WERI-Rb-1 (cell line): ENCODE data around the gene KRT12.

Source experiments
- DNase-seq: peaks from one replicate; pipeline ENCODE4 v3.0.0-alpha.2; 2020
- H3K27ac ChIP-seq: fragments of 250-450 bp; sonication (Bioruptor Pico); 2 replicates; pipeline ENCODE4 v1.5.1; 2020; ENCODE audit warnings: mild to moderate bottlenecking, moderate library complexity
- H3K27me3 ChIP-seq: fragments of 250-450 bp; sonication (Bioruptor Pico); 2 replicates; pipeline ENCODE4 v1.5.1; 2021; ENCODE audit warnings: mild to moderate bottlenecking, low read depth, moderate library complexity; ENCODE audit not compliant: insufficient read depth, severe bottlenecking
- H3K36me3 ChIP-seq: fragments of 250-450 bp; sonication (Bioruptor Pico); 2 replicates; pipeline ENCODE4 v1.5.1; 2020; ENCODE audit warnings: mild to moderate bottlenecking, moderate library complexity
- H3K4me3 ChIP-seq: 2 replicates; pipeline ENCODE4 v1.5.1; 2011; ENCODE audit warnings: low read depth, mild to moderate bottlenecking, control low read depth, low read length
- H3K9me3 ChIP-seq: fragments of 250-450 bp; sonication (Bioruptor Pico); 2 replicates; pipeline ENCODE4 v1.5.1; 2021; ENCODE audit warnings: mild to moderate bottlenecking, moderate library complexity; ENCODE audit not compliant: severe bottlenecking
- TF ChIP-seq, protein P1 (sequence below): IDR thresholded peaks from 2 replicates; pipeline ENCODE4 v1.5.1; 2011; ENCODE audit warnings: low read depth, mild to moderate bottlenecking, control low read depth, inconsistent platforms, low read length

KRT12 gene

DNA sequence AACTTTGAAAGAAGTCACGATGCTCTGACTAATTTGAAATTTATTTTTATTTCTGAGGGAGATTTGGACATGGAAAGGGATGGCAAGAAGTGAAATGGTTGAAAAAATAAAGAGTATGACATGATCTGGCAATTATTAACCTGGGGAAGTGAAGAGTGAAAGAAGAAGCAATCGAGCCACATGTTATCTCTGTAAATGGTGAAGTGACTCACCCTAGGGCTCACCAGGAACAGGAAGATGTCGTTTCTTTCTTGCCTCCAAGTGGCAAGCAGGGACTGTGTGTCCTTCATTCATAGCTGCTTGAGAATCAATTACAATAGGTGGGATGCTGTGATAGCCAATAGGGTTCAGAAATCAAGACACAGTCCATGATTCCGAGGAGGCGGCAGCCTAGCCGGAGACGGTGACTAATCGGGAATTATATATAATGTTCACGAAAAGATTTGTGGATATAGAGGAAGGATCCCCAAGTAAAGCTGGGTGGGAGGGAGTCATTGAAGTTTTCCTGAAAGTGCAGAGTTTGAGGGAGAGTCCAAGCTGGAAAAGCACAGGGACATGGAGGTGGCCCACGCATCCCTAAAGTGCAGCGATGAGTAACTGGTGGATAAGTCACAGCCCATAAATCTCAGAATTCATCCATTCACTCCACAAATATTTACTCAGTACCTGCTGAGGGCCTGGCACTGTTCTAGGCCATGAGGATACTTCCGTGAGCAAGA is 36.3 kb upstream of the KRT12 start:
- no peak overlapping the region for H3K4me3 ChIP-seq
- no peaks in the 10 kb centered on the region for H3K9me3 ChIP-seq
- no peak overlapping the region for H3K27ac ChIP-seq
- TF ChIP-seq, protein P1, sequence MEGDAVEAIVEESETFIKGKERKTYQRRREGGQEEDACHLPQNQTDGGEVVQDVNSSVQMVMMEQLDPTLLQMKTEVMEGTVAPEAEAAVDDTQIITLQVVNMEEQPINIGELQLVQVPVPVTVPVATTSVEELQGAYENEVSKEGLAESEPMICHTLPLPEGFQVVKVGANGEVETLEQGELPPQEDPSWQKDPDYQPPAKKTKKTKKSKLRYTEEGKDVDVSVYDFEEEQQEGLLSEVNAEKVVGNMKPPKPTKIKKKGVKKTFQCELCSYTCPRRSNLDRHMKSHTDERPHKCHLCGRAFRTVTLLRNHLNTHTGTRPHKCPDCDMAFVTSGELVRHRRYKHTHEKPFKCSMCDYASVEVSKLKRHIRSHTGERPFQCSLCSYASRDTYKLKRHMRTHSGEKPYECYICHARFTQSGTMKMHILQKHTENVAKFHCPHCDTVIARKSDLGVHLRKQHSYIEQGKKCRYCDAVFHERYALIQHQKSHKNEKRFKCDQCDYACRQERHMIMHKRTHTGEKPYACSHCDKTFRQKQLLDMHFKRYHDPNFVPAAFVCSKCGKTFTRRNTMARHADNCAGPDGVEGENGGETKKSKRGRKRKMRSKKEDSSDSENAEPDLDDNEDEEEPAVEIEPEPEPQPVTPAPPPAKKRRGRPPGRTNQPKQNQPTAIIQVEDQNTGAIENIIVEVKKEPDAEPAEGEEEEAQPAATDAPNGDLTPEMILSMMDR: no peak
- DNase-seq: no peak
- peaks cover 92% of the 10 kb centered on the region for H3K27me3 ChIP-seq
- H3K36me3 ChIP-seq: no peaks in the 10 kb centered on the region

DNA sequence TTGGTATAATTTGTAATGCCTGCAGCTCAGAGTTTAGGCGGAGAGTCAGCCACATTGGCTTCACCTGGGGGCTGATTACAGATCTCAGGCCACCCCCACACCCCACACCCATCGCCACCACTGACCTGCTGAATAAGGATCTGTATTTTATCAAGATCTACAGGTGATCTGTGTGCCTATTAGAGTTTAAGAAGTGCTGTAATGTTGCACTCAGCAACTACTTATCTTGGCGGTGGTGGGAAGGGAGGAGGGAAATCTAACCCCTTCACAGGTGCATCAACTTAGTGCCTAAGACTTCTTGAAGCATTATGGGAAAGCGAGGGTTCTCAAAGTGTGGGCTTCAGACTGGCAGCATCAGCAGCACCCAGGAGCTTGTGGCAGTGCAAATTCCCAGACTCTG is 35.5 kb upstream of the KRT12 start:
- H3K9me3 ChIP-seq: no peaks in the 10 kb centered on the region
- H3K27me3 ChIP-seq: peaks cover 92% of the 10 kb centered on the region
- no peak overlapping the region for H3K27ac ChIP-seq
- H3K36me3 ChIP-seq: no peaks in the 10 kb centered on the region
- TF ChIP-seq, protein P1: no peak
- DNase-seq: no peak
- no peak overlapping the region for H3K4me3 ChIP-seq

DNA sequence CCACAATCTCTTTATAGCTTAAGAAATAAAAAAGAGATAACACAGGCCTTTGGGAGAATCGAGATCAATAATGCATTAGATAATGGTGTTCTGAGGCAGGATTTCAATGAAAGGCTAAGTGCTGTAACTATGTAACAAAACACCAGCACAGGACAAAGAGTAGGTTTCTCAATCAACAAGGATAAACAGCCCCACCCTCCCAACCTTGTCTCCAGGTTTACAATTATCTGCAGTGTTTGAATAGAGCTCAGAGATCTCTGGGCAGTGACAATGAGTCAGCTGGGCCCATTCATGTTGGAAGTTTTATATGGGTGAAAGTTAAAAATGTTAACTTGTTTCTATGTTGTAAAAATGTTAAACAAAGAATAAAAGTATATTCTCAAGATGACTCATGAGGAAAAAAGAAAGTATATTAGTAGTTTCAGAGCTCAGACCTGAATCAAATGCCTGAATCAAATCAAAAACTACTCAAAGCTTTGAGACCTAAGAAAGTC is 35.0 kb upstream of the KRT12 start:
- no peak overlapping the region for H3K4me3 ChIP-seq
- H3K27me3 ChIP-seq: peaks cover 94% of the 10 kb centered on the region
- no peak overlapping the region for H3K27ac ChIP-seq
- TF ChIP-seq, protein P1: no peak
- no peak for DNase-seq
- H3K36me3 ChIP-seq: no peaks in the 10 kb centered on the region
- H3K9me3 ChIP-seq: no peaks in the 10 kb centered on the region

DNA sequence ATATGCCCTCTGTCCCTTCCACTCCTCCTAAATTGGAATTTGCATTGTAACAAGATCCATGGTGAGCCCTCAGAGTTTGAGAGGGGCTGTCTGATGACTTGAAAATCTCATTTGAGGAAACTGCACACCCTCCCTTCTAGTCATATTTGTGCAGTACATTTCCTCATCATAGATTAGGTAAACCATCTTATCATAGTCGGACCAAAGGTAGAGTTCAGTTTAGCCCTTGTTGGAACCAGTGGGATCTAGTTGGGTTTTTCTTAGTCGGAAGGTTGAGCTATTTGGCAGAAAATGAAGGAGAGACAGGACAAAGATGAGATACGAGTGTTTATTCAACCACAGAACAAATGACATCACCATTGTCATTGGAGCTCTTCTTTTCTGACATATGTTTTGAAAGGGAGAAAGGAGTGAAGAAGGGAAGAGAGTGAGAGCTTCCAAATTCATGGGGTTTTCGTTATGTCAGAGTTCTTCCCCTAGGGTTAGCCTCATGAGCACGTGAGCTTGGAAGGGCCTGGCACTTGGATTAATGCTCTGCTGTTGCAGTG is 33.9 kb upstream of the KRT12 start:
- DNase-seq: no peak
- TF ChIP-seq, protein P1: no peak
- Histone ChIP-seq H3K9me3 (no peaks in the 10 kb centered on the region), H3K36me3 (no peaks in the 10 kb centered on the region), H3K27ac (no peak overlapping the region), H3K4me3 (no peak overlapping the region), H3K27me3 (peaks cover 94% of the 10 kb centered on the region)

DNA sequence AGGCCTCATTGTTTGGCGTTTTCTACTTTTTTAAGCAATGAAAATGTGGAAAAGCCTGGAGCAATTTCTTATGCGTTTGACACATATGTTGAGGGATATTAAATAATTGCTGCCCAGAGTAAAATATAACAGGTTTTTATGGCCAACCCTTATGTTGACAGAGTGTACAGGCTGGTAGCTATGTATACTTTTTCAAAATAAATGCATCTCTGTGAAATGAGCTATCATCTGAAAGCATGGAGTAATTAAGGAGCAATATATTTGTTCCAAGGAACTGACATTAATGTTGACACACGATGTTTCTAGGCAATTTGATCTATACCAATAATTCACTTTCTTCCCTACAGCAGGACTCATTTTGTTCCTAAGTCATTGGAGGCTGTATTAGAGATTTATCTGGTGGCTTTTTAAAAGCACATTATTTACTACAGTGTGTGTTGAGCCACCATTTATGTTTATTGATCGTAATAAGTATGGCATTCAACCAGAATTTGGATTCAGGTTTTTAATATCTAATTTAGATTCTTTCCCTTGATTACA is 30.0 kb upstream of the KRT12 start:
- Histone ChIP-seq H3K27ac (no peak overlapping the region), H3K4me3 (no peak overlapping the region), H3K9me3 (no peaks in the 10 kb centered on the region), H3K27me3 (peaks cover 96% of the 10 kb centered on the region), H3K36me3 (no peaks in the 10 kb centered on the region)
- no peak for DNase-seq
- TF ChIP-seq, protein P1: no peak
